ENCODE data around the gene PDGFD.
A peak's percentile ranks its signal among the peaks of the same experiment; 100 is the strongest.

The PDGFD gene

DNA sequence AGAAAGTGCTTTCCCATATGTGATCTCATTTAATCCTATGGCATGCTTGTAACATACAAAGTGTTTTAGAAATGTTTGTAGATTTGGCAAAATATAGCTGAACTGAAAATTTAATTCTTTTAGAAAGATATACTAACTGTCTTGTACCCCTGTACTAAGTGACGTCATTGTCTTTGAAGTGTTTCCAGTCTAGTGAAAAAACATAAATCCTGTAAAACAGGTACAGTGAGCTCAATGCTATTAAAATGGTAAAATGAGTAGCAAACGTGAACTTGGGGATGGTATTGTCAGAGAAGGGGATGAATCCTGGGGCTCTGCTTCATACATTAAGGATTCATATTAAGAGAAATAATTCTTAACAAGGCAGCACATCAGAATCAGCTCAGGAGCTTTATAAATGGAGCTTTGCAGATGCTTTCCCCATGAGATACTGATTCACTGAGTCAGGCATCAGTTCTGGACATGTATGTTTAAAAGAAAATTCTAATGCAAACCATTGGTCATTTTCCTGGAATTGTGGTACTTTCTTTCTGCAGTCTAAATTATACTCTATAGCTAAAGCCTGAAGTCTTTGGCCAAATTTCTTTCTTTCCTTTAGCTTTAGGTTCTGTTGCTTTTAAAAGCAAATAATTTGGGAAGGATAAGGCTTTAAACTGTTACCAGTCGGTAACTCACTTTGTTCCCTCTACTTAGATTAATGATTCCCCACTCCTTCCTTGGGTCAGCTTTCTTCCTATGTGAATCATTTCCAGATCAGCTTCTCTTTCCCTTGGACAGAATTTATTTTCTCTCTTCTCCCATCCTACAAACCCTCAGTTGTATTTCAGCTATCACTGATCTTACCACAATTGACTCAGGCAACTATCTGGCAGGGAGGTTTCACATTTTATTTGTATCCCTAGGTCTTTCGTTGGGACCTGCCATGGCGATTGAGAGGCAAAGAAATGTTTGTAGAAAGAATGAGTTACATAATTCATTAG, 185.0 kb downstream of the PDGFD start:
- Histone ChIP-seq H3K36me3 (replicated peaks; ENCODE audit: low read depth, low read length) (no peaks in the 10 kb centered on the region), H3K27me3 (ENCODE audit: low read depth, low read length) (no peaks in the 10 kb centered on the region), H4K20me1 (ENCODE audit: insufficient read depth, low read length) (no peaks in the 10 kb centered on the region), H3K79me2 (ENCODE audit: low read length) (no peaks in the 10 kb centered on the region), H3K9me3 (ENCODE audit: insufficient read depth, low read length) (no peaks in the 10 kb centered on the region), H3K27ac (ENCODE audit: low read length) (no peak overlapping the region), H3K4me2 (ENCODE audit: low read length) (no peak overlapping the region), H2AFZ (ENCODE audit: low read depth, low read length) (no peak overlapping the region), H3K9ac (ENCODE audit: low read length) (no peak overlapping the region), H3K4me3 (ENCODE audit: low read length) (no peak overlapping the region), H3K4me1 (ENCODE audit: low read length) (no peaks in the 10 kb centered on the region)
- TF ChIP-seq, protein P1, sequence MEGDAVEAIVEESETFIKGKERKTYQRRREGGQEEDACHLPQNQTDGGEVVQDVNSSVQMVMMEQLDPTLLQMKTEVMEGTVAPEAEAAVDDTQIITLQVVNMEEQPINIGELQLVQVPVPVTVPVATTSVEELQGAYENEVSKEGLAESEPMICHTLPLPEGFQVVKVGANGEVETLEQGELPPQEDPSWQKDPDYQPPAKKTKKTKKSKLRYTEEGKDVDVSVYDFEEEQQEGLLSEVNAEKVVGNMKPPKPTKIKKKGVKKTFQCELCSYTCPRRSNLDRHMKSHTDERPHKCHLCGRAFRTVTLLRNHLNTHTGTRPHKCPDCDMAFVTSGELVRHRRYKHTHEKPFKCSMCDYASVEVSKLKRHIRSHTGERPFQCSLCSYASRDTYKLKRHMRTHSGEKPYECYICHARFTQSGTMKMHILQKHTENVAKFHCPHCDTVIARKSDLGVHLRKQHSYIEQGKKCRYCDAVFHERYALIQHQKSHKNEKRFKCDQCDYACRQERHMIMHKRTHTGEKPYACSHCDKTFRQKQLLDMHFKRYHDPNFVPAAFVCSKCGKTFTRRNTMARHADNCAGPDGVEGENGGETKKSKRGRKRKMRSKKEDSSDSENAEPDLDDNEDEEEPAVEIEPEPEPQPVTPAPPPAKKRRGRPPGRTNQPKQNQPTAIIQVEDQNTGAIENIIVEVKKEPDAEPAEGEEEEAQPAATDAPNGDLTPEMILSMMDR (IDR thresholded peaks at IDR 0.05; ENCODE audit: low read depth, low read length), result no peak
- no peak for TF ChIP-seq EZH2phosphoT487 (IDR thresholded peaks at IDR 0.05; ENCODE audit: low read depth)

DNA sequence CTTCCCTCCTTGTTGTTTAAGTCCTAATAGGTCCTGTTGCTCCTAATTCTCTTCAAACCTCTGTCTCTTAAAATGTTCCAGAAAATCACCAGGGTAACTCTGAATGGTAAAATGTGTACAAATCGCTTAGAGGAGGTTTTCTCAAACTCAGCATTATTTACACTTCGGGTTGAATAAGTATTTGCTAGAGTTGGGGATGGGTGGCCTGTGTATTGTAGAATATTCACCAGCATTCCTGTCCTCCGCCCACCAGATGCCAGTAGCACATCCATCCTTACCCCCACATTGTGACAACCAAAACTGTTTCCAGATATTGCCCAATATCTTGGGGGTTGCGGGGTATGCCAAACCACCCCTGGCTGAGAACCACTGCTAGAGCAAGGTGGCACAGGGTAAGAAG, 191.9 kb downstream of the PDGFD start:
- H2AFZ ChIP-seq (ENCODE audit: low read depth, low read length), result no peak overlapping the region
- no peaks in the 10 kb centered on the region for H3K36me3 ChIP-seq (replicated peaks; ENCODE audit: low read depth, low read length)
- H3K4me2 ChIP-seq (ENCODE audit: low read length), result no peak overlapping the region
- H3K9me3 ChIP-seq (ENCODE audit: insufficient read depth, low read length), result no peaks in the 10 kb centered on the region
- peaks cover 30% of the 10 kb centered on the region for H3K4me1 ChIP-seq (ENCODE audit: low read length)
- H4K20me1 ChIP-seq (ENCODE audit: insufficient read depth, low read length), result no peaks in the 10 kb centered on the region
- H3K27ac ChIP-seq (ENCODE audit: low read length), result no peak overlapping the region
- H3K9ac ChIP-seq (ENCODE audit: low read length), result no peak overlapping the region
- TF ChIP-seq, protein P1 (IDR thresholded peaks at IDR 0.05; ENCODE audit: low read depth, low read length), result no peak
- no peak for TF ChIP-seq EZH2phosphoT487 (IDR thresholded peaks at IDR 0.05; ENCODE audit: low read depth)
- H3K4me3 ChIP-seq (ENCODE audit: low read length), result no peak overlapping the region
- H3K27me3 ChIP-seq (ENCODE audit: low read depth, low read length), result no peaks in the 10 kb centered on the region
- no peaks in the 10 kb centered on the region for H3K79me2 ChIP-seq (ENCODE audit: low read length)

DNA sequence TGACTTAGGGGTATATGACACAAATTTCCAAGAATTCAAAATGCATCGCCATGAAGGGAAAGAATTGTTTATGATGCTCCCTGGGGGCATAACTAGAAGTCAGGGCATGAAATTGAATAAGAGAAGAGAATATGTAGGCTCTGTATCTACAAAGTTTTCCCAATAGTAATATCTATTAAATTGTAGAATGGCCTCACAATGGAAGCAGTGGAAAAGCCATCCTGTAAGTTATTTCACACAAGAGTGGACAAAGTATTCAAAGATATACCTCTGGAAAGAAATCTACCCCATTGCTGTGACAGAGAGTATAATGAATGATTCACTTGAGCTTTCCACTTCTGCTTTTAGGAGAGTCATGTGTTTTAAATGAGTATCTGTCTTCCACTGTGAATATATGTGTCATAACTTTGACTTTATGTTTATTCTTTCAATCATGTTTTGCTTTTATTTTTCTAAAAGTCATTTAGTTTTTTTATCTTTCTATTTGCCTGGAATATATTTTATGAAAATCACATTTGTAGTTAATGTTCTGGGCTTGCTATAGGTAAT, 193.2 kb downstream of the PDGFD start:
- Histone ChIP-seq H3K79me2 (ENCODE audit: low read length) (no peaks in the 10 kb centered on the region), H3K36me3 (replicated peaks; ENCODE audit: low read depth, low read length) (no peaks in the 10 kb centered on the region), H3K27me3 (ENCODE audit: low read depth, low read length) (no peaks in the 10 kb centered on the region), H3K4me1 (ENCODE audit: low read length) (peaks cover 30% of the 10 kb centered on the region), H3K4me3 (ENCODE audit: low read length) (peak overlapping the region; percentile 10; the same call in 1 of the 2 replicates), H2AFZ (ENCODE audit: low read depth, low read length) (no peak overlapping the region), H3K9me3 (ENCODE audit: insufficient read depth, low read length) (no peaks in the 10 kb centered on the region), H3K4me2 (ENCODE audit: low read length) (peak overlapping the region; percentile 68), H3K27ac (ENCODE audit: low read length) (no peak overlapping the region), H3K9ac (ENCODE audit: low read length) (no peak overlapping the region), H4K20me1 (ENCODE audit: insufficient read depth, low read length) (no peaks in the 10 kb centered on the region)
- TF ChIP-seq, protein P1 (IDR thresholded peaks at IDR 0.05; ENCODE audit: low read depth, low read length), result no peak
- no peak for TF ChIP-seq EZH2phosphoT487 (IDR thresholded peaks at IDR 0.05; ENCODE audit: low read depth)

DNA sequence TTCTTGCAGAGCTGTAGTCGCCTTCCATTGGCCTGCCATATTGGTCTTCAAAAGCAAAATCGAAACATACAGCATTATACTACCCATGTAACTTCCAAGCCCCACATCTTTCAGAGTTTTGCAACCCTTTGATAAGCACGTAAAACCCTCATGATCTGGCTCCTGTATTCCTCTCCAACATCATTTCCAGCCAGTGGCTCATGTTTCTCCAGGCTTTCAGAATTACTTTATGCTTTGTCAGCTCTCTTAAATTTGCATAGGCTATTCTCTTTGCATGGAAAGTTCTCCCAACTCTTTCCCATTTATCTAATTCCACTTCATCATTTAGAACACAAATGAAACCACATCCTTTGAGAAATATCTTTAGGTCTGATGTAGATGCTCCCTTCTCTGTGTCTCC, 195.3 kb downstream of the PDGFD start:
- no peaks in the 10 kb centered on the region for H3K9me3 ChIP-seq (ENCODE audit: insufficient read depth, low read length)
- H4K20me1 ChIP-seq (ENCODE audit: insufficient read depth, low read length), result no peaks in the 10 kb centered on the region
- H3K79me2 ChIP-seq (ENCODE audit: low read length), result no peaks in the 10 kb centered on the region
- TF ChIP-seq, protein P1 (IDR thresholded peaks at IDR 0.05; ENCODE audit: low read depth, low read length), result no peak
- TF ChIP-seq EZH2phosphoT487 (IDR thresholded peaks at IDR 0.05; ENCODE audit: low read depth), result no peak
- H3K9ac ChIP-seq (ENCODE audit: low read length), result no peak overlapping the region
- no peak overlapping the region for H3K4me2 ChIP-seq (ENCODE audit: low read length)
- no peak overlapping the region for H2AFZ ChIP-seq (ENCODE audit: low read depth, low read length)
- H3K4me1 ChIP-seq (ENCODE audit: low read length), result peaks cover 37% of the 10 kb centered on the region
- H3K27me3 ChIP-seq (ENCODE audit: low read depth, low read length), result no peaks in the 10 kb centered on the region
- H3K4me3 ChIP-seq (ENCODE audit: low read length), result no peak overlapping the region
- no peak overlapping the region for H3K27ac ChIP-seq (ENCODE audit: low read length)
- H3K36me3 ChIP-seq (replicated peaks; ENCODE audit: low read depth, low read length), result no peaks in the 10 kb centered on the region

All from OCI-LY3 (cell line).